ENCODE data around the gene COMP.
"Not testable (repeated sequence)": the region's sequence is repeated elsewhere in the genome, so short reads cannot be mapped to it uniquely, and the experiment has no call there.

The COMP gene

GRCh38 chr19:18735324-18735723 is 55.8 kb downstream of the COMP start:
- H3K27me3 ChIP-seq (ENCODE audit: insufficient read depth, low read length, poor library complexity, severe bottlenecking): no peaks in the 10 kb centered on the region
- no peaks in the 10 kb centered on the region for H3K79me2 ChIP-seq (ENCODE audit: insufficient read depth, low read length)
- H3K4me2 ChIP-seq (ENCODE audit: low read depth, low read length, poor library complexity, severe bottlenecking): no peak overlapping the region
- H3K9me2 ChIP-seq (replicated peaks; ENCODE audit: low read depth, low read length): no peaks in the 10 kb centered on the region
- H3K4me3 ChIP-seq (ENCODE audit: low read length, poor library complexity, severe bottlenecking): no peak overlapping the region
- H3K36me3 ChIP-seq (ENCODE audit: insufficient read depth, low read length): no peaks in the 10 kb centered on the region
- H3F3A ChIP-seq (ENCODE audit: low read depth): no peaks in the 10 kb centered on the region
- H4K20me1 ChIP-seq (ENCODE audit: insufficient read depth, low read length, poor library complexity, severe bottlenecking): no peaks in the 10 kb centered on the region
- no peaks in the 10 kb centered on the region for H3K4me1 ChIP-seq (ENCODE audit: insufficient read depth, low read length, poor library complexity, severe bottlenecking)
- no peak overlapping the region for H3K9ac ChIP-seq (ENCODE audit: low read depth, low read length, poor library complexity, severe bottlenecking)
- TF ChIP-seq, protein P1, sequence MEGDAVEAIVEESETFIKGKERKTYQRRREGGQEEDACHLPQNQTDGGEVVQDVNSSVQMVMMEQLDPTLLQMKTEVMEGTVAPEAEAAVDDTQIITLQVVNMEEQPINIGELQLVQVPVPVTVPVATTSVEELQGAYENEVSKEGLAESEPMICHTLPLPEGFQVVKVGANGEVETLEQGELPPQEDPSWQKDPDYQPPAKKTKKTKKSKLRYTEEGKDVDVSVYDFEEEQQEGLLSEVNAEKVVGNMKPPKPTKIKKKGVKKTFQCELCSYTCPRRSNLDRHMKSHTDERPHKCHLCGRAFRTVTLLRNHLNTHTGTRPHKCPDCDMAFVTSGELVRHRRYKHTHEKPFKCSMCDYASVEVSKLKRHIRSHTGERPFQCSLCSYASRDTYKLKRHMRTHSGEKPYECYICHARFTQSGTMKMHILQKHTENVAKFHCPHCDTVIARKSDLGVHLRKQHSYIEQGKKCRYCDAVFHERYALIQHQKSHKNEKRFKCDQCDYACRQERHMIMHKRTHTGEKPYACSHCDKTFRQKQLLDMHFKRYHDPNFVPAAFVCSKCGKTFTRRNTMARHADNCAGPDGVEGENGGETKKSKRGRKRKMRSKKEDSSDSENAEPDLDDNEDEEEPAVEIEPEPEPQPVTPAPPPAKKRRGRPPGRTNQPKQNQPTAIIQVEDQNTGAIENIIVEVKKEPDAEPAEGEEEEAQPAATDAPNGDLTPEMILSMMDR (conservative IDR thresholded peaks at IDR 0.05; ENCODE audit: low read length): no peak
- no peak for TF ChIP-seq EZH2phosphoT487 (IDR thresholded peaks at IDR 0.05; ENCODE audit: borderline replicate concordance)
- no peak overlapping the region for H2AFZ ChIP-seq (ENCODE audit: low read length)
- H3K9me3 ChIP-seq (ENCODE audit: insufficient read depth, low read depth, low read length): no peaks in the 10 kb centered on the region

GRCh38 chr19:18733762-18734332 is 57.3 kb downstream of the COMP start:
- H4K20me1 ChIP-seq (ENCODE audit: insufficient read depth, low read length, poor library complexity, severe bottlenecking); H3K27me3 ChIP-seq (ENCODE audit: insufficient read depth, low read length, poor library complexity, severe bottlenecking); H2AFZ ChIP-seq (ENCODE audit: low read length); H3F3A ChIP-seq (ENCODE audit: low read depth); H3K4me3 ChIP-seq (ENCODE audit: low read length, poor library complexity, severe bottlenecking); H3K4me2 ChIP-seq (ENCODE audit: low read depth, low read length, poor library complexity, severe bottlenecking); H3K9ac ChIP-seq (ENCODE audit: low read depth, low read length, poor library complexity, severe bottlenecking); H3K79me2 ChIP-seq (ENCODE audit: insufficient read depth, low read length); H3K9me2 ChIP-seq (replicated peaks; ENCODE audit: low read depth, low read length); H3K9me3 ChIP-seq (ENCODE audit: insufficient read depth, low read depth, low read length); H3K36me3 ChIP-seq (ENCODE audit: insufficient read depth, low read length); H3K4me1 ChIP-seq (ENCODE audit: insufficient read depth, low read length, poor library complexity, severe bottlenecking): not testable (repeated sequence)

DNA sequence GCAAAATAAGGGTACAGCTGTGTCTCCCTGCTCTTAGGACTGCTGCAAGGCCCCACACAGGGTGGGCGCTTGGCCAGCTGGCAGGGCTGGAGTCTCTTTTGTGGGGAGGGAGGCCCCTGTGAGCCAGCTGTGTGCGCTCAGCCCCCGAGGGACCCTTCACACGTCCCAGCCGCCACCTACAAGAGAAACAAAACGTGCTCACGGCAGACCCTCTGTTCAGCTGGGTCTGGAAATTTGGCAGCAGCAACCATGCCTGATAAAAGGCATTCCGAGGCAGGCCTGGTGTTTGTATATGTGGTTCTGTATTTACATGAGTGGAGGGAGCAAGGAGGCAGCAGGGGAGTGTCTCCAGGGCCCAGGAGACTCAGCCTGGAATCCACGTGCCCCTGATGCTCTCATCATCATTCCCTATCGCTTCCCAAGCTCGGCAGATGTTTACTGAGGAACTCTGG is 57.9 kb downstream of the COMP start:
- no peak overlapping the region for H3K9ac ChIP-seq (ENCODE audit: low read depth, low read length, poor library complexity, severe bottlenecking)

More for the DNA sequence above, 57.9 kb downstream of the COMP start:
- Histone ChIP-seq H2AFZ (ENCODE audit: low read length) (no peak overlapping the region), H3K4me1 (ENCODE audit: insufficient read depth, low read length, poor library complexity, severe bottlenecking) (no peaks in the 10 kb centered on the region), H3K4me2 (ENCODE audit: low read depth, low read length, poor library complexity, severe bottlenecking) (no peak overlapping the region), H3K27me3 (ENCODE audit: insufficient read depth, low read length, poor library complexity, severe bottlenecking) (no peaks in the 10 kb centered on the region), H4K20me1 (ENCODE audit: insufficient read depth, low read length, poor library complexity, severe bottlenecking) (no peaks in the 10 kb centered on the region), H3K9me3 (ENCODE audit: insufficient read depth, low read depth, low read length) (no peaks in the 10 kb centered on the region), H3K9me2 (replicated peaks; ENCODE audit: low read depth, low read length) (no peaks in the 10 kb centered on the region), H3F3A (ENCODE audit: low read depth) (no peaks in the 10 kb centered on the region), H3K79me2 (ENCODE audit: insufficient read depth, low read length) (no peaks in the 10 kb centered on the region), H3K36me3 (ENCODE audit: insufficient read depth, low read length) (no peaks in the 10 kb centered on the region), H3K4me3 (ENCODE audit: low read length, poor library complexity, severe bottlenecking) (no peak overlapping the region)
- TF ChIP-seq EZH2phosphoT487 (IDR thresholded peaks at IDR 0.05; ENCODE audit: borderline replicate concordance): no peak
- TF ChIP-seq, protein P1 (conservative IDR thresholded peaks at IDR 0.05; ENCODE audit: low read length): no peak
